SK-N-SH (cell line): Measurements from ENCODE around the gene BAIAP2. TPM values are rescaled to one million over a fixed set of nuclear protein-coding genes. Genes with fewer than 3 reads are reported as not detected.

Experiments
- CTCF ChIA-PET: fragments of 300-600, 350-600 bp; formaldehyde crosslinking; extraction: SDS; loops from one replicate; lab custom pipeline; 2021; lab: Yijun Ruan, JAX
- POLR2A ChIA-PET: fragments of 350-600 bp; sonication (Branson Sonifier 250); formaldehyde crosslinking; extraction: SDS; loops from one replicate; lab custom pipeline; 2020; ENCODE audit warnings: antibody characterized with exemption, inconsistent platforms; lab: Yijun Ruan, JAX
- DNase-seq: peaks from one replicate; pipeline ENCODE4 v3.0.0; 2012
- H2AFZ ChIP-seq: fragments of 200-600 bp; sonication (generic); 2 replicates; pipeline ENCODE4 v1.8.1; 2016; ENCODE audit warnings: antibody characterized with exemption, mild to moderate bottlenecking, low read depth
- H3F3A ChIP-seq: fragments of 200-600 bp; sonication (generic); replicated peaks from 2 replicates; pipeline ENCODE3; 2016; ENCODE audit warnings: antibody characterized with exemption, mild to moderate bottlenecking; ENCODE audit not compliant: insufficient read depth
- H3K27ac ChIP-seq, 2 experiments: fragments of 200-500 bp in 1 of 2; fragments of 200-600 bp in 1 of 2; sonication (Bioruptor generic) in 1 of 2; sonication (generic), shearing (Covaris generic) in 1 of 2; 2 replicates each; pipeline versions ENCODE4 v1.5.1 to v1.6.1; 2014 to 2016; ENCODE audit warnings: low read depth in 2 of 2, inconsistent platforms in 1 of 2, low read length in 1 of 2, mild to moderate bottlenecking in 1 of 2, mixed read lengths in 1 of 2
- H3K27me3 ChIP-seq: fragments of 200-600 bp; sonication (generic), shearing (Covaris generic); 2 replicates; pipeline ENCODE4 v1.6.1; 2016; ENCODE audit warnings: mixed run types; ENCODE audit not compliant: insufficient read depth
- H3K36me3 ChIP-seq, 2 experiments: fragments of 200-500 bp in 1 of 2; fragments of 200-600 bp in 1 of 2; sonication (Bioruptor generic) in 1 of 2; sonication (generic) in 1 of 2; replicated peaks in 1 of 2; 2 replicates each; pipeline versions ENCODE3 to v1.5.1; 2014 to 2016; ENCODE audit warnings: low read length in 1 of 2, mild to moderate bottlenecking in 1 of 2; ENCODE audit not compliant: insufficient read depth in 2 of 2, control insufficient read depth in 1 of 2
- H3K4me1 ChIP-seq, 2 experiments: fragments of 200-500 bp in 1 of 2; fragments of 200-600 bp in 1 of 2; sonication (Bioruptor generic) in 1 of 2; sonication (generic), shearing (Covaris generic) in 1 of 2; 2 replicates each; pipeline versions ENCODE4 v1.5.1 to v1.6.1; 2014 to 2016; ENCODE audit warnings: low read depth in 1 of 2, low read length in 1 of 2, mixed run types in 1 of 2; ENCODE audit not compliant: insufficient read depth in 2 of 2, control insufficient read depth in 1 of 2
- H3K4me2 ChIP-seq: fragments of 200-600 bp; sonication (generic), shearing (Covaris generic); 2 replicates; pipeline ENCODE4 v1.6.1; 2017; ENCODE audit warnings: mixed run types
- H3K4me3 ChIP-seq, 2 experiments: fragments of 200-500 bp in 1 of 2; fragments of 200-600 bp in 1 of 2; sonication (Bioruptor generic) in 1 of 2; sonication (generic), shearing (Covaris generic) in 1 of 2; 2 replicates each; pipeline versions ENCODE4 v1.5.1 to v1.8.1; 2014 to 2016; ENCODE audit warnings: low read depth in 2 of 2, inconsistent platforms in 1 of 2, low read length in 1 of 2, mild to moderate bottlenecking in 1 of 2, mixed read lengths in 1 of 2, moderate library complexity in 1 of 2
- H3K79me2 ChIP-seq: fragments of 200-600 bp; sonication (generic); 2 replicates; pipeline ENCODE4 v1.8.1; 2017; ENCODE audit warnings: mild to moderate bottlenecking; ENCODE audit not compliant: insufficient read depth
- H3K9ac ChIP-seq: fragments of 200-600 bp; sonication (generic); 2 replicates; pipeline ENCODE4 v1.6.1; 2017; ENCODE audit warnings: mixed run types
- H3K9me2 ChIP-seq: fragments of 200-600 bp; sonication (generic); 2 replicates; pipeline ENCODE4 v1.6.1; 2017; ENCODE audit warnings: mixed run types
- H3K9me3 ChIP-seq: fragments of 200-600 bp; sonication (generic); 2 replicates; pipeline ENCODE4 v1.6.1; 2017; ENCODE audit warnings: mixed run types, mild to moderate bottlenecking, moderate library complexity
- H4K20me1 ChIP-seq: fragments of 200-600 bp; sonication (generic); 2 replicates; pipeline ENCODE4 v1.6.1; 2017; ENCODE audit warnings: mild to moderate bottlenecking, mixed run types; ENCODE audit not compliant: insufficient read depth
- CHD2 ChIP-seq: fragments of 150-350 bp; IDR thresholded peaks from 2 replicates; pipeline ENCODE4 v1.6.1; 2018; ENCODE audit warnings: low read length; ENCODE audit not compliant: partially characterized antibody
- EZH2phosphoT487 ChIP-seq: fragments of 200-600 bp; sonication (generic); IDR thresholded peaks from 2 replicates; pipeline ENCODE4 v1.6.1; 2017; ENCODE audit warnings: low read depth, mixed run types, mild to moderate bottlenecking, antibody characterized with exemption, moderate library complexity, borderline replicate concordance
- NFIC ChIP-seq: IDR thresholded peaks from 2 replicates; pipeline ENCODE4 v1.4.0; 2012; ENCODE audit warnings: borderline replicate concordance
- POLR2AphosphoS5 ChIP-seq: IDR thresholded peaks from 2 replicates; pipeline ENCODE4 v1.6.1; 2012; ENCODE audit warnings: low read depth, low read length
- RCOR1 ChIP-seq: fragments of 150-350 bp; IDR thresholded peaks from 2 replicates; pipeline ENCODE4 v1.6.1; 2017; ENCODE audit warnings: antibody characterized with exemption, low read length
- TAF1 ChIP-seq: IDR thresholded peaks from 2 replicates; pipeline ENCODE4 v1.6.1; 2012; ENCODE audit warnings: low read depth, mild to moderate bottlenecking, low read length, moderate library complexity, borderline replicate concordance
- WGBS: methylation state at CpG from one replicate; pipeline ENCODE4 v1.1.6; 2017; ENCODE audit warnings: low lambda C conversion rate; 5-methylcytosine and 5-hydroxymethylcytosine counted together
- polyA plus RNA-seq, 3 experiments: library from polyadenylated mRNA; depleted of rRNA; stranded (reverse); fragments of >200 nt; gene quantifications; 2 replicates each; pipeline ENCODE4 v1.2.3, GENCODE V29; 2012
- TF ChIP-seq, protein P1 (sequence below): fragments of 200-600 bp; sonication (generic); IDR thresholded peaks from 2 replicates; pipeline ENCODE4 v1.6.1; 2017; ENCODE audit warnings: antibody characterized with exemption, mild to moderate bottlenecking, moderate library complexity

BAIAP2 gene
- polyA plus RNA-seq, 1 of the 3 experiments (the other 2 are of a cell fraction): 19.8 TPM

DNA sequence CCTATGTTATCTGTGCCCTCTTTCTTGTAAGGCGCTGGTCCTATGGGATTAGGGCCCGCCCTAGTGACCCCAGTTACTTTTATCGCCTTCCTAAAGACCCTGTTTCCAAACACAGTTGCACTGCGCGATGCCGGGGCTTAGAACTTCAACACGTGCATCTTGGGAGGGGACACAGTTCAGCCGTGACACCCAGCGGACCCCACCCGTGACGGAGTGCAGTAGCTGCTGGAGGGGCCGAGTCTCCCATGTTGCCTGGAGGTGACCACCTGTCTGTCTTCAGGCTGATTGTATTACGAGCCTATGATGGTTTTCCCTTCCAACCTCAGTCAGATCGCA is 9.4 kb downstream of the BAIAP2 start:
- H4K20me1 ChIP-seq: peaks cover 54% of the 10 kb centered on the region
- no peak overlapping the region for H3K9ac ChIP-seq
- 90% methylated on average over 14 of the region's 14 CpGs for WGBS
- DNase-seq: no peak
- ChIA-PET POLR2A (no interaction called here), CTCF (interaction anchor here (0.6 to 12.5 kb wide), 6 partner anchors 18 to 58 kb away, joined by 3 to 96 read pairs (median 10); no protein-coding TSS in a partner anchor)
- peaks cover 31 to 56% of the 10 kb centered on the region in 2 experiments; a peak in 3 of 4 replicates for H3K4me1 ChIP-seq
- H3K4me2 ChIP-seq: peak overlapping the region; percentile 29; the same call in 1 of the 2 replicates
- no peaks in the 10 kb centered on the region for H3K9me2 ChIP-seq
- no peaks in the 10 kb centered on the region for H3F3A ChIP-seq
- H3K36me3 ChIP-seq: no peaks in the 10 kb centered on the region
- no peak overlapping the region for H3K4me3 ChIP-seq
- TF ChIP-seq, protein P1, sequence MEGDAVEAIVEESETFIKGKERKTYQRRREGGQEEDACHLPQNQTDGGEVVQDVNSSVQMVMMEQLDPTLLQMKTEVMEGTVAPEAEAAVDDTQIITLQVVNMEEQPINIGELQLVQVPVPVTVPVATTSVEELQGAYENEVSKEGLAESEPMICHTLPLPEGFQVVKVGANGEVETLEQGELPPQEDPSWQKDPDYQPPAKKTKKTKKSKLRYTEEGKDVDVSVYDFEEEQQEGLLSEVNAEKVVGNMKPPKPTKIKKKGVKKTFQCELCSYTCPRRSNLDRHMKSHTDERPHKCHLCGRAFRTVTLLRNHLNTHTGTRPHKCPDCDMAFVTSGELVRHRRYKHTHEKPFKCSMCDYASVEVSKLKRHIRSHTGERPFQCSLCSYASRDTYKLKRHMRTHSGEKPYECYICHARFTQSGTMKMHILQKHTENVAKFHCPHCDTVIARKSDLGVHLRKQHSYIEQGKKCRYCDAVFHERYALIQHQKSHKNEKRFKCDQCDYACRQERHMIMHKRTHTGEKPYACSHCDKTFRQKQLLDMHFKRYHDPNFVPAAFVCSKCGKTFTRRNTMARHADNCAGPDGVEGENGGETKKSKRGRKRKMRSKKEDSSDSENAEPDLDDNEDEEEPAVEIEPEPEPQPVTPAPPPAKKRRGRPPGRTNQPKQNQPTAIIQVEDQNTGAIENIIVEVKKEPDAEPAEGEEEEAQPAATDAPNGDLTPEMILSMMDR: no peak
- H3K27ac ChIP-seq: no peak overlapping the region
- no peak overlapping the region for H2AFZ ChIP-seq
- peaks cover 46% of the 10 kb centered on the region; the same call in 1 of the 2 replicates for H3K79me2 ChIP-seq
- H3K27me3 ChIP-seq: no peaks in the 10 kb centered on the region
- H3K9me3 ChIP-seq: no peaks in the 10 kb centered on the region

DNA sequence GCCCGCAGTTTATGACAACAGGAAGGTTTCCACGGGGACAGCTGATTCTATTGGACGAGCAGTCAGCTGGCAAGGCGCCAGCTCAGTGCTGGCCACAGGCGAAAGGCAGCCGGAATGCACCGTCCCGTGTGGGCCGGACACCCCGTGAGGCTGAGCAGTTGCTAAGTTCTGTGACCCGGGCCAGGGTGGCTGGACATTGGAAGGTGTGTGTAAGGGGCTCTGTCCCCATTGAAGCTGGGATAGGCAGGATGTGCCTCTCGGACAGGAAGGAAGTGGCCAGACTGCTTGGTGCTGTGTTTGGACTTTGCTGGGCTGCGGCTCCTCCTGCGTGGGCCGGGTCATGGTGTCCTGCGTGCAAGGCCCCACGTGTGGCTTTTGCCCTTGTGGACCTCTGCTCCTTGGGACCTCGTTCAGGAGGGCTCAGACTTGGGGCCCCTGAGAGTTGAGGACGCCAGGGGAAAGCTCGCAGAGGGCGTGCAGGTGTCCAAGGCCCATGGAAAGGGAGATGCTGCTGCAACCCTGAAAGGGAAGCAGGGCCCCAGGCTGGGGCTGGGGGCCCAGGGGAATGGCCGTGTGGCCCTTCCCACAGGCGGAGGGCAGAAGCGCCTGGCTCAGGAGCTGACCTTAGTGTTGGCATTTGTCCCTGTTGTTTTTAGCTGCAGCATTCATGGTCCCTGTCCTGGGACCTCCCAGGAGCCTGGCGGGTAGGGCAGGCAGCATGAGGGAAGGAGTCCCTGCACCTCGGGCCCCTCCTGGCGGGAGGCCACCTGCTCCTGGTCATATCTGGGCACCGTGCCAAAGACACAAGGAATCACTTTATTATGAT is 10.0 kb downstream of the BAIAP2 start:
- no peaks in the 10 kb centered on the region for H3K36me3 ChIP-seq
- CTCF ChIA-PET: interaction anchor here (0.9 to 12.5 kb wide), 7 partner anchors 8 to 153 kb away, joined by 3 to 96 read pairs (median 6); no protein-coding TSS in a partner anchor
- no peak overlapping the region for H3K4me3 ChIP-seq
- no peak overlapping the region for H2AFZ ChIP-seq
- H3K27ac ChIP-seq: peak overlapping the region in 1 of 2 experiments; percentile 36; a peak in 1 of 4 replicates
- no peaks in the 10 kb centered on the region for H3K27me3 ChIP-seq
- no peaks in the 10 kb centered on the region for H3F3A ChIP-seq
- WGBS: 69% methylated on average over 22 of the region's 28 CpGs
- TF ChIP-seq NFIC (peak; percentile 94), CHD2 (peak; percentile 41), RCOR1 (peak; percentile 43; the same call in 1 of the 2 replicates), POLR2AphosphoS5 (no peak), TAF1 (no peak), EZH2phosphoT487 (no peak)
- TF ChIP-seq, all 33 proteins: peak for 3
- POLR2A ChIA-PET: interaction anchor here (0.7 to 1.0 kb wide), 2 partner anchors 9 to 31 kb away, joined by 3 to 5 read pairs; no protein-coding TSS in a partner anchor
- Histone ChIP-seq H4K20me1 (peaks cover 56% of the 10 kb centered on the region), H3K9ac (no peak overlapping the region), H3K9me3 (no peaks in the 10 kb centered on the region), H3K79me2 (peaks cover 43% of the 10 kb centered on the region; the same call in 1 of the 2 replicates), H3K9me2 (no peaks in the 10 kb centered on the region), H3K4me2 (peak overlapping the region; percentile 29; the same call in 1 of the 2 replicates), H3K4me1 (peaks cover 26 to 56% of the 10 kb centered on the region in 2 experiments; a peak in 3 of 4 replicates)
- peak; percentile 88 for DNase-seq
